ENCODE results near the gene WBP4.
"Not testable (repeated sequence)": the region's sequence is repeated elsewhere in the genome, so short reads cannot be mapped to it uniquely, and the experiment has no call there.

Gene WBP4

DNA sequence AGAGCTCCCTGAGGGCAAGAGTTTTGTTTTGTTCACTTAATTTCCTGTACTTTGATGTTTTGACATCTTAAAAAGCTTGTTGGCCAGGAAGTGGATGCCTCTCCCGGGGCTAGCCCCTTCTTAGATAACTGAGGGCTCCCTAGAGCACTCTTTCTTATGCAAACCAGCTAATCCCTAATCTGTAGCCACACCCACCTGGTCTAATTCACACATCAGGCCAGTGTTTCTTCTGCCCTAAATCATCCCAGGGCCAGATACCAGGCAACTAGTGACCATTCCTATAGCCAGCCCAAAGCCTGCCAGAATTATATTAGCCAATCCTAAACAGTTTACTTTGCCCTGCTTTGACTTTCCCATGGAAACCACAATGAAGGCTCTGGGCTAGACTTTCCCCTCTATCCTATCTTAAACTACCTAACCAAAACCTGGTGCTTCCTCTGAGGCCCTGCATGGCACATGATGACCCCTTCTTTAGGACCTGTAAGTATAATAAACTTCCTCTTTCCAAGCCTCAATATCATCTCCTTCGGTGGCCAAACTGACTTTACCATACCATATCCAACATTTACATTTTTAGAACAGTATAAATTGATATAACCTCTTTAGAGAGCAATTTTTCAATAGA lies 24.8 kb downstream of the WBP4 start:
- peak; percentile 23 for DNase-seq

DNA sequence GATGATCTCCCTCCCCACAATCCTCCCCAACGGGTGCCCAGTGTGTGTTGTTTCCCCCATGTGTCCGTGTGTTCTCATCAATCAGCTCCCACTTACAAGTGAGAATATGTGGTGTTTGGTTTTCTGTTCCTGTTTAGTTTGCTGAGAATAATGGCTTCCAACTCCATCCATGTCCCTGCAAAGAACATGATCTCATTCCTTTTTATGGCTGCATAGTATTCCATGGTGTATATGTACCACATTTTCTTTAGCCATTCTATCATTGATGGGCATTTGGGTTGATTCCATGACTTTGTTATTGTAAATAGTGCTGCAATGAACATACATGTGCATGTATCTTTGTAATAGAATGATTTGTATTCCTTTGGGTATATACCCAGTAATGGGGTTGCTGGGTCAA lies 34.4 kb downstream of the WBP4 start:
- DNase-seq: not testable (repeated sequence)

GRCh38 chr13:41098761-41099160 lies 37.5 kb downstream of the WBP4 start:
- no peak for DNase-seq

DNA sequence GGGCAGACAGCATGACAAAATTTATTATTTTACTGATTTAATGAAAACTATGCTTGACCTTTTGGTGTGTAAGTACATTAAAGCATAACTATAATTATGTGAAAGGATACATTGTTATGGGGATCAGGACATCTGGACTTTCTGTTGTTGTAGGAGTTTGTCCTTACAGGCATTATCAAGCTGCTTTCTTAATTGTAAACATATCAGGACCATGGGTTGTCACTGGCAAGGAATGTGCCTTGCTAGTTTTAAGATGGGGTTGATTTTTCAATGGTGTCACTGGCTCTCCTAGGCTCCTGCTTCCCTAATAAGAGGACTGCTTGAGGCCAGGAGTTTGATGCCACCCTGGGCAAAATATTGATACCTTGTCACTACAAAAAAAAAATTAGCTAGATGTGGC lies 38.7 kb downstream of the WBP4 start:
- no peak for DNase-seq

- no peak for DNase-seq
Observed at GRCh38 chr13:41107104-41107571, 45.8 kb downstream of the WBP4 start.

- DNase-seq: no peak
Observed at GRCh38 chr13:41107584-41108014, 46.3 kb downstream of the WBP4 start.

DNA sequence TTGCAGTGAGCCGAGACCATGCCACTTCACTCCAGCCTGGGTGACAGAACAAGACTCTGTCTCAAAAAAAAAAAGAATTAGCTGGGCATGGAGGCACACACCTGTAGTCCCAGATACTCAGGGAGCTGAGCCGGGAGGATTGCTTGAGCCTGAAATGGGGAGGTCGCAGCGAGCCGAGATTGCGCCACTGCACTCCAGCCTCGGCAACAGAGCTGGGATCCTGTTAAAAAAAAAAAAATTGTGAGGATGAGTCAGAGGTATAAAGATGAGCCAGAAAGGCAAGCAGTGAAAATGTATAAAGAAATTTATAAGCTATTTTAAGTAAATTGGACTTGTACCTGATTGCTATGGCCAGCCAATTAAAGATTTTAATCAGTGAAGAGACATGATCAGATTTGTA lies 50.1 kb downstream of the WBP4 start:
- DNase-seq: no peak

- DNase-seq: no peak
Observed at GRCh38 chr13:41117869-41118268, 56.6 kb downstream of the WBP4 start.

DNA sequence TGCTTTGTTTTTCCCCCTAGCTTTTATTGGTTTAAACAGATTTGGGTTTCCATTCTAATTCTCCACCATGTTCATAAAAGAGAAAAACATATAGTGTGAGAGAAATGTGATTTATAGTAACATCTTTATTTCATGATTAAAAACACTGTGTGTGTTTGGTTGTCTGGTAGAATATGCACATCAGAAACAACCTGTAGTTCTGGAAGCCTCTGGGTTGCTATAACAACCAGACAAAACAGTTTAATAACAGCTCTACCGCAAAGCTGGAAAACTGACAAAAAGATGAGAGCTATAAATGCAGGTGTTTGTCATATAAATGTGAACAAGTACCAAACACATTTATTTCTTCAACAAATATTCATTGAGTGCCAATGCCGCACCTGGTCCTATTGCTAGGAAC lies 61.5 kb downstream of the WBP4 start:
- DNase-seq: no peak

DNA sequence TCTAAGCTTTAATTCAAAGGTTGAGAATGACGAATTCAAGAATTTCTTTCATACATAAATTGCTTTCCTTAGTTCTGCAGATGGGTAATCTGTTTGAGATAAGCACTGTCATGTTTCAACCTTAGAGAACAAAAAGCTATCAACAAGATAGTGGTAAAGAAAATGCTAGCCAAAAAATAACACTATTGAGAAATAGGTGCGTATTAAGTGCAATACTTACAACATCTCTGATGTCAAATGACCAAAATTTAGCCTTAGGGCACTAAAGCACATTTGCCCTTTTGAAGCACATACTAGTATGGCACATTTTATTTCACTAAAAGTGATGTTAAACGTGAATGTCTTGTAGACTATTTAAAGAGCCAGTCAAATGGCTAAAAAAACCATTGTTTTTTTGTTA lies 66.4 kb downstream of the WBP4 start:
- no peak for DNase-seq

GRCh38 chr13:41130356-41130755 lies 69.0 kb downstream of the WBP4 start:
- DNase-seq: peak; percentile 42

DNA sequence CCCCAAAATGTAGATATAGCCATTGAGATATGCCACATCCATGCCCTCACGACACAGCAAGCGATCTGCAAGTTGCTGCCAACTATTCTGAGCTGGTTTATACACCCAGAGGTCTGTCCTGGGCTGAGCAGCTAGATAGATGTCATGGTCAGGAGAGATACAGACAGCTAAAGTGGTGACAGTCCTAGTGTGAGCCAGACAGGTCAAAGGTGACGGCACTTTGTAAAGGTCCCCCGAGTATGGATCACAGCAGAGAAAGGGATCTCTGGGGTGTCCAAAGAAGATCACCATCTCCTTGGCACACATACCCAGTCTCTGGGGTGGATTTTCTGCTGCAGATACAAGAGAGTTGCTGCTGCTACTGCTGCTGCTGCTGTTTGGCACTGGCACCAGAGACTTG lies 69.9 kb downstream of the WBP4 start:
- DNase-seq: peak; percentile 40

DNA sequence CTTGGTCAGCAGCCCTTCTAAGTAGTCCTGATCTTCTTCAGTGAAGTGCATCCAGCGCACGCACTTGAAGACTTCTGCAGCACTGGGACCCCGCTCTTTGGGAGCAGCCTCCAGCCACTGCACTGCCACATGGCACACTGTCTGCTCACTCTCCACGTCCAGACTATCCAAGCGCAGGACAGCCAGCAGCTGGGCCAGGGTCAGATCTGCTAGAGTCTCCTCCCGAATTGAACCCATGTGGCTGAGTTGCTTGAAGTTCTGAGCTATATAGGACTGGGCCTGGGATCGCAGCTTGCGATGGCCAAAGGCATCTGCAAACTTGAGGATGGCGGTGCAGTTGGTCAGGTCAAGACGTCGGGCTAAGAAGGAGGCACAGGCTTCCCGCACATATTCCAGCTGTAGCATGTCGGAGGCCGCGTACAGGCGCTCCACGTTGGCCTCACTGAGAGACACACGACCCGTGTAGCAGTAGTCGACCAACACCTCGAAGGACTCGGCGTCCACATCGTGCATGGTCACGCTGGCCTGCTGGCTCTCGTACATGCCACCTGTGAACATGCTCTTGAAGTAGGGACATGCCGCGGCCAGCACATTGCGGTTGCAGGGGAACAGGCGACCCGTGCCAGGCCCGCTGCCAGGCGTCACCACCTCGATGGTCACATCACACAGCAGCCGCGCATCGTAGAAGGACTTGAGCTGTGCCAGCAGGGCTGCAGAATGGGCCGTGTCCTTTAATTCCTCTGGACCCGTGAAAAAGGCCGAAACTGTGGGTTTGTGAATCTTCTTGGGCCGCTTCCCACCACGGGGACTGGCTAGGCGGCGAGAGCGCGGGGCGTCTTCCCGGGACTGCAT lies 70.6 kb downstream of the WBP4 start:
- not testable (repeated sequence) for DNase-seq

DNA sequence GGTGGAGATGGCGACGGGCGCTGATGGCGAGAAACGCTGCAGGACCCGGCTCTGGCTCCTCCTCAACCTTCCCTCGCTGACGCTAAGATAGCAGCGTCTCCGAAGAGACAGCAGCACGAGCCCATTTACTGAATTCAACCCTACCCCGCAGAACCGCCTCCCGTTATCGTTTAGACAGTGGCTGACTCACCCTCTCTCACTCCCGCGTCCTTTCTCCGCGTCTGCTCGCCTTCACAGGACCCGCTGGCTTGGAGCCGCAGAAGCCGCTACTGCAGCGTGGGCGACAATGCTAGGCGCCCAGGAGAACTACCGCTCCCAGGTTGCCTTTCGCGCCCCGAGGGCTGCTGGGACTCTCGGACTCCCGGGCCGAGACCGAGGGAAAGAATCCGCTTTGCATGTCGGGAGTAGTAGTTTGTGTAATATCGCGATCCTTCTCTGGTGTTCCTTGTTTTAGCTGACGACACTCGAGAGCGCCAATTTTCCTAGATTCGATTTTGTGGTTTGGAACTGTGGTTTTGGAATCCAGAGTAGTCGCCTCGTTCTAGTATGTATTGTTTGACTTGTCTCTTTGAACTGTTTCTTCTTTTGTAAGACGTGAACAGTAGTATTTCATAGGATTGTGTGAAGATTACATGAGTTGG lies 71.3 kb downstream of the WBP4 start, which contains the start of gene KBTBD6:
TSS of gene KBTBD6 (minus strand) at position 291 of the 641 bp plus-strand sequence. CDS start 291 bp downstream, outside the sequence.
- DNase-seq: peak; percentile 99
